ENCODE data around the gene CACNA1A. TPM values are rescaled to one million over a fixed set of nuclear protein-coding genes. Genes with fewer than 3 reads are reported as not detected.
"Not testable (repeated sequence)": the region's sequence is repeated elsewhere in the genome, so short reads cannot be mapped to it uniquely, and the experiment has no call there.

The CACNA1A gene
- total RNA-seq, 1 donor from 2014 or later = 190 TPM

DNA sequence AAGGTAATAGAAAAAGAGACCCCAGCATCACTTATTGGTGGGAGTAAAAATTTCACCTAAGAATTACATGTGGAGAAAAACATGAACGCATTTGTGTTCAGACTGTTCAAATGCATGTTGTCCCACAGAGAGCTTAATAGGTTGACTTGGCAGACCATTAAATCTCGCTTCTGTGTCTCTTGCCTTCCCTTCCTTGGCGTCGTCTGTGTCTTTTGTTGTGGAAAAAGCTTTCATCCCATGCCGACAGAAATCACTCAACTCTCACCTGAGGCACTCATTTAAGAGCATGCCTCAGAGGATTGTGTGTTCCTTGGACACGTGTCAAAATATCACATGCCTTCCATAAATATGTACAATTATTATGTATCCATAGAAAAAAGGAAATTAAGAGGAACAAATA lies 24.4 kb upstream of the CACNA1A start:
- Mint-ChIP-seq H3K27ac (ENCODE audit: unreplicated experiment) (no peak overlapping the region), H3K4me3 (ENCODE audit: unreplicated experiment) (no peak overlapping the region), H3K4me1 (ENCODE audit: low read depth, unreplicated experiment) (no peaks in the 10 kb centered on the region)

GRCh38 chr19:13529721-13530120 lies 23.4 kb upstream of the CACNA1A start:
- DNase-seq; H3K4me1 Mint-ChIP-seq (ENCODE audit: low read depth, unreplicated experiment); H3K9me3 Mint-ChIP-seq (ENCODE audit: unreplicated experiment); H3K4me3 Mint-ChIP-seq (ENCODE audit: unreplicated experiment); H3K27me3 Mint-ChIP-seq (ENCODE audit: unreplicated experiment); H3K27ac Mint-ChIP-seq (ENCODE audit: unreplicated experiment): not testable (repeated sequence)
- H3K36me3 Mint-ChIP-seq (ENCODE audit: unreplicated experiment) = peaks cover 11% of the 10 kb centered on the region

More for the DNA sequence above, 24.4 kb upstream of the CACNA1A start:
- Mint-ChIP-seq H3K9me3 (ENCODE audit: unreplicated experiment) (peaks cover 7% of the 10 kb centered on the region), H3K27me3 (ENCODE audit: unreplicated experiment) (peaks cover 4% of the 10 kb centered on the region), H3K36me3 (ENCODE audit: unreplicated experiment) (peaks cover 10% of the 10 kb centered on the region)
- no peak for TF ChIP-seq CTCF (IDR thresholded peaks at IDR 0.05; ENCODE audit: partially characterized antibody, unreplicated experiment)
- no peak for DNase-seq

DNA sequence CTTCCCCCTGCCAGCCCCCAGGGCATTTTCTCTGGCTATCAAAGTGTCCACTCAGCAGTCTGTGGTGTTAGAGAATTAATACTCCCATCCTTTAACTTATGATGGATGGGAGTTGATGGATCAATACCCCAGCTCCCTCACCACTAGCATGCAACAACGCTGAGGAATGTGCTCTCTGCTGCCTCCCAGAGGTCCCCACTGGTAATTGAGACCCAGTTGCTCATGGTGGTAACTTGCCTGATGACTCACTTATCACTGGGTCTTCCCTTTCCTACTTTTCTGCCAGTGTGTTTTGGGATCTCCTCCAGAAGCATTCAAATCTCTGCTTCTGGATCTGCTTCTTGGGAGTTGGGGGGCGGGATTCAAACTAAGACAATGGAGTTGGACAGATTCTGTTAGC lies 20.3 kb upstream of the CACNA1A start:
- TF ChIP-seq CTCF (IDR thresholded peaks at IDR 0.05; ENCODE audit: partially characterized antibody, unreplicated experiment) = peak; percentile 46
- Mint-ChIP-seq H3K27me3 (ENCODE audit: unreplicated experiment) (no peaks in the 10 kb centered on the region), H3K9me3 (ENCODE audit: unreplicated experiment) (peaks cover 5% of the 10 kb centered on the region), H3K36me3 (ENCODE audit: unreplicated experiment) (peaks cover 17% of the 10 kb centered on the region), H3K4me1 (ENCODE audit: low read depth, unreplicated experiment) (no peaks in the 10 kb centered on the region), H3K4me3 (ENCODE audit: unreplicated experiment) (no peak overlapping the region), H3K27ac (ENCODE audit: unreplicated experiment) (no peak overlapping the region)
- peak; percentile 59 for DNase-seq

GRCh38 chr19:13521066-13521465 lies 14.8 kb upstream of the CACNA1A start:
- no peak for DNase-seq
- Mint-ChIP-seq H3K27me3 (ENCODE audit: unreplicated experiment) (no peaks in the 10 kb centered on the region), H3K4me3 (ENCODE audit: unreplicated experiment) (no peak overlapping the region), H3K27ac (ENCODE audit: unreplicated experiment) (no peak overlapping the region), H3K9me3 (ENCODE audit: unreplicated experiment) (peaks cover 1% of the 10 kb centered on the region), H3K4me1 (ENCODE audit: low read depth, unreplicated experiment) (no peaks in the 10 kb centered on the region), H3K36me3 (ENCODE audit: unreplicated experiment) (peaks cover 25% of the 10 kb centered on the region)
- TF ChIP-seq CTCF (IDR thresholded peaks at IDR 0.05; ENCODE audit: partially characterized antibody, unreplicated experiment) = no peak

DNA sequence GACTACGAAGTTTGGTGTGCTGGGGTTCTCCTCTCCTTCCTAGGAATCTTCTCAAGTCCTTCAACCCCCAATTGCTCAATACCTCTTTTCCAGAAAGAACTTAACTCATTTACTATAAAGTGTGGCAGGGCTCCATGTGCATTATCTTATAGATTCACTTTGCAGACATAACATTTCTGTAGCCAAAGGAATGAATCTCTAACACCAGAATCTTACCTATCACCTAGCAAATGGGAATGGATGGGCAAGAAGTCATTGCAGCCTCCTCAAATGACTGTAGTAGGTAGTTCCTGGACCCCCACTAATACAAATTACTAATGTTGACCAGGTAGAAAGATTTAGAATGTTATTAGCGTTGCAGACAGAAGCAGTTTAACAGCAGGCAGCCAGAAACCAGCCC lies 5.7 kb upstream of the CACNA1A start:
- Mint-ChIP-seq H3K36me3 (ENCODE audit: unreplicated experiment) (peaks cover 3% of the 10 kb centered on the region), H3K4me3 (ENCODE audit: unreplicated experiment) (no peak overlapping the region), H3K4me1 (ENCODE audit: low read depth, unreplicated experiment) (peaks cover 3% of the 10 kb centered on the region), H3K27ac (ENCODE audit: unreplicated experiment) (no peak overlapping the region), H3K27me3 (ENCODE audit: unreplicated experiment) (peaks cover 3% of the 10 kb centered on the region), H3K9me3 (ENCODE audit: unreplicated experiment) (no peaks in the 10 kb centered on the region)
- no peak for DNase-seq
- TF ChIP-seq CTCF (IDR thresholded peaks at IDR 0.05; ENCODE audit: partially characterized antibody, unreplicated experiment) = no peak
